A673 (cell line): ENCODE measurements around the gene GALNT13. TPM values are rescaled to one million over a fixed set of nuclear protein-coding genes. Genes with fewer than 3 reads are reported as not detected.

ENCODE experiments used
- BruUV-seq: library from RNA; stranded (reverse); fragments of 400-500 nt; replicated peaks from 2 replicates; lab custom pipeline; 2021; lab: Mats Ljungman, UMichigan
- CTCF ChIA-PET: fragments of 300-600 bp; sonication (Branson Sonifier 250); formaldehyde crosslinking; loops from one replicate; lab custom pipeline; 2022; ENCODE audit warnings: antibody characterized with exemption; lab: Charles Lee
- POLR2A ChIA-PET: fragments of 300-600 bp; sonication (Branson Sonifier 250); formaldehyde crosslinking; loops from one replicate; lab custom pipeline; 2022; ENCODE audit warnings: antibody characterized with exemption; ENCODE audit not compliant: low non-redundant PET; lab: Charles Lee
- DNase-seq: peaks from one replicate; pipeline ENCODE4 v3.0.0-alpha.2; 2015; ENCODE audit warnings: low spot score
- H3K27ac ChIP-seq: fragments of 200-600 bp; sonication (generic); 2 replicates; pipeline ENCODE4 v1.5.1; 2016; ENCODE audit warnings: mixed run types, low read depth, mild to moderate bottlenecking, mixed read lengths, antibody characterized with exemption, low read length; ENCODE audit not compliant: poor library complexity, severe bottlenecking
- H3K27me3 ChIP-seq: fragments of 200-600 bp; sonication (generic); replicated peaks from 2 replicates; pipeline ENCODE4 v1.6.1; 2017; ENCODE audit warnings: mixed run types, low read depth, mild to moderate bottlenecking, mixed read lengths, antibody characterized with exemption, low read length; ENCODE audit not compliant: insufficient read depth, poor library complexity
- H3K36me3 ChIP-seq: fragments of 200-600 bp; sonication (generic); 2 replicates; pipeline ENCODE4 v1.6.1; 2016; ENCODE audit warnings: mixed run types, mild to moderate bottlenecking, mixed read lengths, antibody characterized with exemption, low read length; ENCODE audit not compliant: insufficient read depth, poor library complexity, severe bottlenecking
- H3K4me1 ChIP-seq: fragments of 200-600 bp; sonication (generic); 2 replicates; pipeline ENCODE4 v1.6.1; 2017; ENCODE audit warnings: mixed run types, mild to moderate bottlenecking, mixed read lengths, antibody characterized with exemption, low read length; ENCODE audit not compliant: insufficient read depth, poor library complexity, severe bottlenecking
- H3K4me3 ChIP-seq: fragments of 200-600 bp; sonication (generic); 2 replicates; pipeline ENCODE4 v1.5.1; 2016; ENCODE audit warnings: low read depth, mixed run types, mild to moderate bottlenecking, mixed read lengths, low read length; ENCODE audit not compliant: poor library complexity, severe bottlenecking
- H3K9me3 ChIP-seq: fragments of 200-600 bp; sonication (generic); 2 replicates; pipeline ENCODE4 v1.6.1; 2016; ENCODE audit warnings: mixed run types, low read depth, mild to moderate bottlenecking, mixed read lengths, antibody characterized with exemption, low read length; ENCODE audit not compliant: poor library complexity, severe bottlenecking
- CTCF ChIP-seq: fragments of 300-800, 200-600 bp; sonication (generic); conservative IDR thresholded peaks from 2 replicates; pipeline ENCODE4 v1.5.1; 2017; ENCODE audit warnings: low read depth, mild to moderate bottlenecking, antibody characterized with exemption, low read length, moderate library complexity, mixed read lengths
- EZH2 ChIP-seq: fragments of 200-600 bp; sonication (generic); IDR thresholded peaks from 2 replicates; pipeline ENCODE4 v1.6.1; 2017; ENCODE audit warnings: borderline replicate concordance, low read depth, mild to moderate bottlenecking, mixed read lengths, antibody characterized with exemption, low read length; ENCODE audit not compliant: poor library complexity, severe bottlenecking
- intact Hi-C: fragments of 100-400 bp; cut with micrococcal nuclease; formaldehyde crosslinking; loops from one replicate; pipeline ENCODE4 v1.10.0; 2022; ENCODE audit not compliant: unreplicated experiment
- total RNA-seq: library from RNA; stranded (reverse); gene quantifications from 2 replicates; pipeline ENCODE4 v1.2.3, GENCODE V29; 2021

Gene GALNT13
- total RNA-seq, 1 experiment from 2014 or later, result not detected

- no peaks in the 10 kb centered on the region for H3K27me3 ChIP-seq
- DNase-seq, result peak; percentile 12
- no peaks in the 10 kb centered on the region for H3K9me3 ChIP-seq
- no TSS peak for BruUV-seq
- H3K4me1 ChIP-seq, result no peaks in the 10 kb centered on the region
- H3K36me3 ChIP-seq, result no peaks in the 10 kb centered on the region
- CTCF ChIA-PET, result no interaction called here
- no peak overlapping the region for H3K27ac ChIP-seq
- POLR2A ChIA-PET, result no interaction called here
- TF ChIP-seq EZH2 (no peak), CTCF (no peak)
- peak overlapping the region; percentile 35 for H3K4me3 ChIP-seq
- intact Hi-C loops, result loop anchor here (10.0 kb wide), 1 partner anchor 800 kb away; no protein-coding TSS in a partner anchor
Observed at GRCh38 chr2:154455166-154455565, 583.4 kb downstream of the GALNT13 start.

- POLR2A ChIA-PET, result no interaction called here
- H3K4me3 ChIP-seq, result peak overlapping the region; percentile 35
Observed at GRCh38 chr2:154455866-154456265, 584.1 kb downstream of the GALNT13 start.

GRCh38 chr2:154457286-154457685, 585.6 kb downstream of the GALNT13 start:
- no peaks in the 10 kb centered on the region for H3K9me3 ChIP-seq
- TF ChIP-seq CTCF, result no peak
- TF ChIP-seq EZH2, result no peak
- intact Hi-C loops, result loop anchor here (10.0 kb wide), 1 partner anchor 798 kb away; no protein-coding TSS in a partner anchor
- BruUV-seq, result no TSS peak
- H3K4me3 ChIP-seq, result no peak overlapping the region
- ChIA-PET CTCF (no interaction called here), POLR2A (no interaction called here)
- no peak overlapping the region for H3K27ac ChIP-seq
- no peak for DNase-seq
- H3K4me1 ChIP-seq, result no peaks in the 10 kb centered on the region
- H3K36me3 ChIP-seq, result no peaks in the 10 kb centered on the region
- no peaks in the 10 kb centered on the region for H3K27me3 ChIP-seq

More at GRCh38 chr2:154455866-154456265, 584.1 kb downstream of the GALNT13 start:
- H3K27ac ChIP-seq, result no peak overlapping the region
- no peaks in the 10 kb centered on the region for H3K4me1 ChIP-seq
- no TSS peak for BruUV-seq
- CTCF ChIA-PET, result no interaction called here
- no peaks in the 10 kb centered on the region for H3K9me3 ChIP-seq
- no peak for TF ChIP-seq CTCF
- TF ChIP-seq EZH2, result no peak
- no peaks in the 10 kb centered on the region for H3K36me3 ChIP-seq
- DNase-seq, result peak; percentile 9
- no peaks in the 10 kb centered on the region for H3K27me3 ChIP-seq
- intact Hi-C loops, result loop anchor here (10.0 kb wide), 1 partner anchor 799 kb away; no protein-coding TSS in a partner anchor
